Large intestine (tissue), 3 donors: ENCODE data around the gene JUNB. TPM values are rescaled to one million over a fixed set of nuclear protein-coding genes. Genes with fewer than 3 reads are reported as not detected.
"Not testable (repeated sequence)": the region's sequence is repeated elsewhere in the genome, so short reads cannot be mapped to it uniquely, and the experiment has no call there.

ENCODE experiments used
- DNase-seq, 2 donors: peaks; one replicate each; pipeline versions ENCODE4 v3.0.0 to v3.0.0-alpha.2; 2013
- H3K27ac ChIP-seq: one replicate; pipeline ENCODE4 v1.5.1; 2013; ENCODE audit warnings: low read length
- H3K27me3 ChIP-seq: 2 replicates; pipeline ENCODE4 v1.6.1; 2013; ENCODE audit warnings: low read length; ENCODE audit not compliant: control insufficient read depth, insufficient read depth
- H3K36me3 ChIP-seq: 2 replicates; pipeline ENCODE4 v1.6.1; 2013; ENCODE audit warnings: low read length; ENCODE audit not compliant: control insufficient read depth, insufficient read depth
- H3K4me1 ChIP-seq: one replicate; pipeline ENCODE4 v1.6.1; 2013; ENCODE audit warnings: low read length; ENCODE audit not compliant: control insufficient read depth, insufficient read depth
- H3K4me3 ChIP-seq: one replicate; pipeline ENCODE4 v1.5.1; 2013; ENCODE audit warnings: low read length
- H3K9me3 ChIP-seq: one replicate; pipeline ENCODE4 v1.6.1; 2013; ENCODE audit warnings: mild to moderate bottlenecking, low read depth, low read length, moderate library complexity; ENCODE audit not compliant: control insufficient read depth
- WGBS: methylation state at CpG from one replicate; pipeline ENCODE4 v1.1.5; 2013; ENCODE audit warnings: low lambda C conversion rate; ENCODE audit not compliant: insufficient coverage; 5-methylcytosine and 5-hydroxymethylcytosine counted together
- polyA plus RNA-seq: library from polyadenylated mRNA; unstranded; fragments of 120-200 nt; gene quantifications from one replicate; pipeline ENCODE4 v1.2.1, GENCODE V29; 2013

Gene JUNB
- polyA plus RNA-seq, 1 donor: 333 TPM

DNA sequence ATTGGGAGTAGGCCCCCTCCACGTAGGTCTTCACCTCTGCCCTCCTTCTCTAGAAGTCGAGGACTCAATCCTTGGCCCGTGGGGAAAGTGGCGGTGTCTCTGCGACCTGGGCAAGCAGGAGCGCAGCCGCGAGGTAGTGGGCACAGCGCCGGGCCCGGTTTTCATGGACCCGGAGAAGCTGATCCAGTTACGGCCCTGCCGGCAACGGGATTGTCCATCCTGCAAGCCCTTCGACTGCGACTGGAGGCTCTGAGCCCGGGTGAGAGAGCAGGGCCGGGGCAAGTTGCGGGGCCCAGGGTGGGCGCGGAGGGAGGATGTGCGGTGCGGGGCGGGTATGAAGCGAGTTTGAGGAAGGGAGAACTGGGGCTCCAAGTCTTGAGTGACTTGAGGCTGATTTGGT is 12.8 kb downstream of the JUNB start:
- peaks cover 32% of the 10 kb centered on the region for H3K4me1 ChIP-seq

DNA sequence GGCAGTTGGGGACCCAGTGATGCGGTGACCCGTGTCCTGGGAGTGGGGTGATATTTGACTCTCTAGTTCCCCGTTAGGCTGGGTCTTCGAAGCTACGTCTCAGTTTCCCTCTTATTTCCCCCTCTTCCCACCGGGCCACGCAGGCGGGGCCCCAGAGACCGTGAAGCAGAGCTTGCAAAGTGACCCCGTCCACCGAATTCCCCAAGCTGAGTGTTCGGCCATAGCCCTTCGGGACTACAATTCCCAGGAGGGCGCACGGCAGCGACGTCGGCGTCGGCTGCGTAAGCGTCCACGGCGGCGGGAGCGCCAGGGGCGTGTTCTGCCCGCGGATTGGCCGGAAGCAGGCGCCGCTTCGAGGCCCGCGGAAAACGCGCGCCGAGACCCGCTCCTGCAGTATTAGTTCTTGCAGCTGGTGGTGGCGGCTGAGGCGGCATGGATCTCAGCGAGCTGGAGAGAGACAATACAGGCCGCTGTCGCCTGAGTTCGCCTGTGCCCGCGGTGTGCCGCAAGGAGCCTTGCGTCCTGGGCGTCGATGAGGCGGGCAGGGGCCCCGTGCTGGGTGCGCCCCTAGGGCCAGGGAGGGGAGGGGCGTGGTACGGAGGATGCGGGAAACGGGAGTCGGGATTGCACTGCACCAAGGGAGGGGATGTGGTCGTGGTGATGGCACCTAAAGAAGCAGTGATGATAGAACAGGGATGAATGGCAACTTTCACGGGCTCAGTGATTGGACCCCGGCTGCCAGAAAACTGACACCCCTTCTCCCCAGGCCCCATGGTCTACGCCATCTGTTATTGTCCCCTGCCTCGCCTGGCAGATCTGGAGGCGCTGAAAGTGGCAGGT is 15.2 kb downstream of the JUNB start, which contains the start of gene RNASEH2A:
Gene RNASEH2A, plus strand, starts transcription at position 343 of the 840 bp plus-strand sequence. Its CDS starts 90 bp downstream, at position 433.
- WGBS: no CpG with 5 or more reads among the region's 66 CpGs
- peak; percentile 90 for DNase-seq
- peaks cover 13% of the 10 kb centered on the region for H3K36me3 ChIP-seq
- no peaks in the 10 kb centered on the region for H3K27me3 ChIP-seq
- peaks cover 16% of the 10 kb centered on the region for H3K4me1 ChIP-seq
- H3K9me3 ChIP-seq: peaks cover 4% of the 10 kb centered on the region
- H3K27ac ChIP-seq: peak within 1 kb of the TSS; percentile 50
- H3K4me3 ChIP-seq: peak within 1 kb of the TSS; percentile 59

More for the DNA sequence above, 12.8 kb downstream of the JUNB start:
- 100% methylated on average over 8 of the region's 26 CpGs for WGBS
- H3K4me3 ChIP-seq: no peak overlapping the region
- H3K27ac ChIP-seq: no peak overlapping the region
- DNase-seq: no peak
- H3K36me3 ChIP-seq: peaks cover 17% of the 10 kb centered on the region
- H3K9me3 ChIP-seq: peaks cover 7% of the 10 kb centered on the region
- H3K27me3 ChIP-seq: no peaks in the 10 kb centered on the region

GRCh38 chr19:12815088-12815487 is 23.8 kb downstream of the JUNB start:
- 100% methylated on average over 1 of the region's 7 CpGs for WGBS
- H3K27ac ChIP-seq: no peak overlapping the region
- H3K36me3 ChIP-seq: peaks cover 12% of the 10 kb centered on the region
- H3K27me3 ChIP-seq: no peaks in the 10 kb centered on the region
- H3K4me3 ChIP-seq: no peak overlapping the region
- H3K9me3 ChIP-seq: no peaks in the 10 kb centered on the region
- no peaks in the 10 kb centered on the region for H3K4me1 ChIP-seq
- DNase-seq: no peak

- H3K27me3 ChIP-seq, H3K27ac ChIP-seq, H3K4me3 ChIP-seq, H3K36me3 ChIP-seq, DNase-seq, H3K9me3 ChIP-seq, H3K4me1 ChIP-seq: not testable (repeated sequence)
- WGBS: no CpG with 5 or more reads among the region's 6 CpGs
These were observed 25.9 kb downstream of the JUNB start for GRCh38 chr19:12817188-12817587.

- DNase-seq: not testable (repeated sequence)
- WGBS: no CpG with 5 or more reads among the region's 11 CpGs
These were observed 26.5 kb downstream of the JUNB start for GRCh38 chr19:12817810-12818209.

GRCh38 chr19:12821761-12822160 is 30.5 kb downstream of the JUNB start:
- no CpG with 5 or more reads among the region's 2 CpGs for WGBS
- DNase-seq: no peak
- Histone ChIP-seq H3K9me3 (peaks cover 3% of the 10 kb centered on the region), H3K4me1 (no peaks in the 10 kb centered on the region), H3K27me3 (peaks cover 14% of the 10 kb centered on the region), H3K27ac (no peak overlapping the region), H3K4me3 (no peak overlapping the region), H3K36me3 (no peaks in the 10 kb centered on the region)

More at GRCh38 chr19:12817810-12818209, 26.5 kb downstream of the JUNB start:
- not testable (repeated sequence) for H3K9me3 ChIP-seq, H3K4me1 ChIP-seq, H3K4me3 ChIP-seq, H3K36me3 ChIP-seq, H3K27ac ChIP-seq, H3K27me3 ChIP-seq

GRCh38 chr19:12825254-12826131 is 34.2 kb downstream of the JUNB start:
- no peaks in the 10 kb centered on the region for H3K36me3 ChIP-seq
- peaks cover 30% of the 10 kb centered on the region for H3K27me3 ChIP-seq
- H3K27ac ChIP-seq: no peak overlapping the region
- DNase-seq: no peak
- peaks cover 3% of the 10 kb centered on the region for H3K9me3 ChIP-seq
- H3K4me1 ChIP-seq: peaks cover 5% of the 10 kb centered on the region
- no peak overlapping the region for H3K4me3 ChIP-seq
- WGBS: no CpG with 5 or more reads among the region's 46 CpGs

DNA sequence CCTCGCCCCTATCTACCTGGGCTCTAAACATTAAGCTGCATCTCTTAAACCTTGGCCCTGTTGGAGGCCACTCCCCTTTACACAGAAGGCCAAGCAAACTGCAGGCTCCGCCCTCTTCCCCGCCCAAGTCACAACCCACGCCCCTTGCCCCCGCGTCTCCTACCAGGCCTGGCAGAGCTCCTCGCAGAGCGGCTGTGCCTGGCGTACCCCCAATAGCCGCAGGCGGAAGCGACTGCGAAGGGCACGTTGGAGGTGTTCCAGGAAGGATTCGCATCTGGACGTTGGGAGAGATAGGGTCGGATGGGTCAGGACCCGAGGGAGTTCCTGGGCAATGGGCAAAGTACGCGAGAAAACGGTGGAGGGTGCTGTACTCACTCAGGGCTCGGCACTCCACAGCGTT is 37.2 kb downstream of the JUNB start:
- peaks cover 5% of the 10 kb centered on the region for H3K4me1 ChIP-seq
- H3K9me3 ChIP-seq: peaks cover 5% of the 10 kb centered on the region
- H3K4me3 ChIP-seq: no peak overlapping the region
- WGBS: no CpG with 5 or more reads among the region's 23 CpGs
- no peak overlapping the region for H3K27ac ChIP-seq
- peaks cover 54% of the 10 kb centered on the region for H3K27me3 ChIP-seq
- DNase-seq: peak; percentile 23 to 67
- H3K36me3 ChIP-seq: no peaks in the 10 kb centered on the region

- Histone ChIP-seq H3K9me3 (peaks cover 13% of the 10 kb centered on the region), H3K4me3 (no peak overlapping the region), H3K4me1 (peaks cover 3% of the 10 kb centered on the region), H3K36me3 (no peaks in the 10 kb centered on the region), H3K27me3 (peaks cover 82% of the 10 kb centered on the region), H3K27ac (no peak overlapping the region)
- DNase-seq: no peak
- WGBS: no CpG with 5 or more reads among the region's 5 CpGs
These were observed 42.1 kb downstream of the JUNB start for GRCh38 chr19:12833418-12833737.

GRCh38 chr19:12833738-12834565 is 42.7 kb downstream of the JUNB start:
- H3K36me3 ChIP-seq: no peaks in the 10 kb centered on the region
- WGBS: no CpG with 5 or more reads among the region's 87 CpGs
- no peak overlapping the region for H3K27ac ChIP-seq
- DNase-seq: peak in 1 of 2 donors; percentile 20
- H3K4me3 ChIP-seq: peak overlapping the region; percentile 24
- no peaks in the 10 kb centered on the region for H3K4me1 ChIP-seq
- peaks cover 84% of the 10 kb centered on the region for H3K27me3 ChIP-seq
- peaks cover 17% of the 10 kb centered on the region for H3K9me3 ChIP-seq
